ENCODE results near the gene PPP1R3G.

DNA sequence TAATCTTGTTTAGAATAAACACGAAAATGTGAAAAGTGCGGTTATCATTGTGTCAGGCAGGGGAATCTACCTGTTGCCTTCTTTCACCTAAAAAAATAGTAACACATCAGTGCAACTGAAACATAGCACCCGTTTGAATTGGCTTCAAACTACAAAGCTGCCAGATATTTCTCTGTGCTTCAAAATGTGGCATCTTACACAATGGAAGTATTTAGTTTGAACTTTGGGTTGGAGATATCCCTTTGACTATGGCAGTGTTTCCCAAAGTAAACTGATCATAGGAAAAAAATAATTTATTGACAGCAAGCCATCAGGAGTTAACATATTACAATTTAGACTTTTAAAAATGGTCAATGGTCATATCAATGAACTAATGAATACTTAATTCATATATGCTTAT is 3.6 kb downstream of the PPP1R3G start:
- TF ChIP-seq, protein P1, sequence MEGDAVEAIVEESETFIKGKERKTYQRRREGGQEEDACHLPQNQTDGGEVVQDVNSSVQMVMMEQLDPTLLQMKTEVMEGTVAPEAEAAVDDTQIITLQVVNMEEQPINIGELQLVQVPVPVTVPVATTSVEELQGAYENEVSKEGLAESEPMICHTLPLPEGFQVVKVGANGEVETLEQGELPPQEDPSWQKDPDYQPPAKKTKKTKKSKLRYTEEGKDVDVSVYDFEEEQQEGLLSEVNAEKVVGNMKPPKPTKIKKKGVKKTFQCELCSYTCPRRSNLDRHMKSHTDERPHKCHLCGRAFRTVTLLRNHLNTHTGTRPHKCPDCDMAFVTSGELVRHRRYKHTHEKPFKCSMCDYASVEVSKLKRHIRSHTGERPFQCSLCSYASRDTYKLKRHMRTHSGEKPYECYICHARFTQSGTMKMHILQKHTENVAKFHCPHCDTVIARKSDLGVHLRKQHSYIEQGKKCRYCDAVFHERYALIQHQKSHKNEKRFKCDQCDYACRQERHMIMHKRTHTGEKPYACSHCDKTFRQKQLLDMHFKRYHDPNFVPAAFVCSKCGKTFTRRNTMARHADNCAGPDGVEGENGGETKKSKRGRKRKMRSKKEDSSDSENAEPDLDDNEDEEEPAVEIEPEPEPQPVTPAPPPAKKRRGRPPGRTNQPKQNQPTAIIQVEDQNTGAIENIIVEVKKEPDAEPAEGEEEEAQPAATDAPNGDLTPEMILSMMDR (conservative IDR thresholded peaks at IDR 0.05), result no peak
- no peak for TF ChIP-seq ZFX (IDR thresholded peaks at IDR 0.05)

Data from C4-2B (cell line).